SH-SY5Y (cell line): ENCODE results near the gene PLXDC1.

Source experiments
- GATA2 ChIP-seq: IDR thresholded peaks from 2 replicates; pipeline ENCODE4 v1.6.1; 2011; ENCODE audit warnings: mild to moderate bottlenecking, low read depth, low read length
- GATA3 ChIP-seq: IDR thresholded peaks from 2 replicates; pipeline ENCODE4 v1.6.1; 2011; ENCODE audit warnings: low read depth, mild to moderate bottlenecking, low read length, moderate library complexity

- TF ChIP-seq GATA2 (no peak), GATA3 (no peak)
These were observed 44.2 kb upstream of the PLXDC1 start for GRCh38 chr17:39195568-39196160.
